Stimulated activated CD4-positive, alpha-beta T cell treated with anti-CD3 and anti-CD28 coated beads, Interleukin-4, amount 100 ng/mL, for 4 hours (primary cell): ENCODE measurements around the gene MAGOHB.
"Not testable (repeated sequence)": the region's sequence is repeated elsewhere in the genome, so short reads cannot be mapped to it uniquely, and the experiment has no call there.

ENCODE experiments used
- DNase-seq, 2 experiments: peaks; one replicate each; pipeline ENCODE4 v3.0.0-alpha.2; 2020

The MAGOHB gene

GRCh38 chr12:10611258-10611657, 2.2 kb downstream of the MAGOHB start:
- DNase-seq, result not testable (repeated sequence)

GRCh38 chr12:10610188-10610587, 3.2 kb downstream of the MAGOHB start:
- DNase-seq, result no peak

DNA sequence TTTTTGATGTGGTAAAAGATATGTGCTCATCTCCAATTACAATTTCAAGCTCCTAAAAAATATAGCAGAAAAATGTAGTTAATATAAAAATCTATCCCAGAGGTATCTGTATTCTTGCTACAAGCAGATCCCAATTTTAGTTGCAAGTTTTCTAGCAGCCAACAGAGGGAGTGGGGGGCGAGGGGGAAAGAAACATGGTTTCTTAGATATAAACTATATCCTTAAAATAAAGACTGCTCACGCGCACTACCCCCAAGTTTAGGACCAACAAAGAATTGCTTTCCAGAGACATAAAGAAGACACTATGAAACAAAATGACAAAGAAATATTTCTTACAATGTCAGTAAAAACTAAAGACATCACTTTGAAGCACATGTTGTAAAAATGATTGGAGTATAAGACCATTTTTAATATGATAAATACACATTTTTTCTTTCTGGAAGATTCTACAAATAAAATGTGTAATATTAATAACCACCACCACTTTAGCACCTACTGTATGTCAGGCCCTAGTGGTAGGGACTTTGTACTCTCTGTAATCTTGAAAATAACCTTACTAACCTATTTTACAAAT, 5.4 kb downstream of the MAGOHB start:
- DNase-seq, result no peak

DNA sequence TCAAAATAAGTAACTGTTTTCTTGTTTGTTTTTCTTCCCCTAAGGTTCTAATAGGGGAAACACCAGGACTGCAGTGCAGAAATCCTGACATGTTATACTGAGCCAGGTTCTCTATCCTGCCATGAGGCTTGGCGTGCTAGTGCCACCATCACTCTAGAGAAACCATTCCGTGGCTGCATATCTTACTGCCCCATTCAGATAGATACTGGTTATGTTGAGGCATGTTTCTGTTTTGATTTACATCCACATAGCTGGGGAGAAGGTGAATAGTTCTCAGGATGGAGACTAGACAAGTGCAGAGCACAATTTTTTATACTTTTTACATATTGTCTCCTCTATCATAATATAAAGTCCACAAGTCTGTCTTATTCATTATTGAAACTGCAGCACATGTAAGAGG, 11.5 kb downstream of the MAGOHB start:
- no peak for DNase-seq

GRCh38 chr12:10600988-10601387, 12.4 kb downstream of the MAGOHB start:
- no peak for DNase-seq

DNA sequence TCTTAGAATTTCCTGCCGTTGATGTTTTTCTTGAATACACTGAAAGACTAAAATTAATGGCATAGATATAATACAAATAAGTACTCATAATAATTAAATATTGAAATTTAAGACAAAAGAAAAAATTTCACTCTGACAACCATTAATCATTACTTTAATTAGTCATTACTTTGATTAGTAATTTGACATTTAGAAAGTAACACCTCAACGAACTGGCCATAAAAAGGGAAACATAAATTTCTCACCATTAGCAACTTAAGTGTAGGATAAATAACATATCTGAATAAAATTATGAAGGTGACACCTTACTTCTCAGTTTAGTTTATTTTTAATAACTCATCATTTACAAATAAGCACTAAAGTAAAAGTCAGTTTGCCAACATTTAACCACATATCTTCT, 17.5 kb downstream of the MAGOHB start:
- no peak for DNase-seq

- DNase-seq, result no peak
Observed at GRCh38 chr12:10590966-10591365, 22.4 kb downstream of the MAGOHB start.

- DNase-seq, result no peak
Observed at GRCh38 chr12:10584415-10584814, 29.0 kb downstream of the MAGOHB start.

GRCh38 chr12:10582704-10583103, 30.7 kb downstream of the MAGOHB start:
- no peak for DNase-seq

DNA sequence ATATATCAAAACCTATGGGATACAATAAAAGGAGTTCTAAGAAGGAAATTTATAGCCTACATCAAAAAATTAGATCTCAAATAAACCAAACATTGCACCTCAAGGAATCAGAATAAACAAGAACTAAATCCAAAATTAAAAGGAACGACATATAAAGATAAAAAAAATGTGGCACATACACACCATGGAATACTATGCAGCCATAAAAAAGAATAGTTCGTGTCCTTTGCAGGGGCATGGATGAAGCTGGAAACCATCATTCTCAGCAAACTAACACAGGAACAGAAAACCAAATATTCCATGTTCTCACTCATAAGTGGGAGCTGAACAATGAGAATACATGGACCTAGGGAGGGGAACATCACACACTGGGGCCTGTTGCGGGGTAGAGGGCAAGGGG, 31.3 kb downstream of the MAGOHB start:
- not testable (repeated sequence) for DNase-seq

GRCh38 chr12:10574307-10574706, 39.1 kb downstream of the MAGOHB start:
- no peak for DNase-seq

GRCh38 chr12:10572021-10572490, 41.4 kb downstream of the MAGOHB start:
- DNase-seq, result not testable (repeated sequence)

- DNase-seq, result no peak
Observed at GRCh38 chr12:10571141-10571540, 42.3 kb downstream of the MAGOHB start.

GRCh38 chr12:10567813-10568212, 45.6 kb downstream of the MAGOHB start:
- DNase-seq, result no peak

GRCh38 chr12:10563966-10564365, 49.4 kb downstream of the MAGOHB start:
- no peak for DNase-seq

- no peak for DNase-seq
Observed at GRCh38 chr12:10563002-10563401, 50.4 kb downstream of the MAGOHB start.

DNA sequence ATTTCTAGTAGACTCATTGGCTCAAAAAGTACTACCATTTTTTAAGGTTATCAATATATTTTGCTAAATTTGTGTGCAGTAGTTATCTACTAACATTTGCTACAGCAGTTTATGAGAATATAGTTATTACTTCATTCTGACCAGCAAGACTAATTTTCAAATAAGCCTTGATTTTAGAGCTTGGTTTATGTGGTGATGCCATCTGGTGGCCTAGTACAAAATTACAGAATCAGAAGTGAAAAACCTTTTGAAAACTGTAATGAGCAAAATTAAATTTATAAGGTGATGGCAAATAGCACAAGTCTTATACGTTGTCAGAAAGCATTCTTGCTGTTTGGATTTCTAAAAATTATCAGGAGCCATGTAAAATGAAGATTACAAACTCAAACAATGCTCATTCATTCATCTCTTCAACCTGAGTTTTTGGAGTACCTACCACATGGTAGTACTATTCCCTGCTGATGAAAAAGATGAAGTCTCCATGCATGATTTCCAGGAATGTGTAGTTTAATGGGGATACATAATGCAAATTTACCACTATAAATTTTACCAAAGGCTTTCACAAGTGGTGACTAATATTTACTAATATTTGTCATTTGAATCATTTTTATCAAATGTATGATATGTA, 51.0 kb downstream of the MAGOHB start:
- no peak for DNase-seq

DNA sequence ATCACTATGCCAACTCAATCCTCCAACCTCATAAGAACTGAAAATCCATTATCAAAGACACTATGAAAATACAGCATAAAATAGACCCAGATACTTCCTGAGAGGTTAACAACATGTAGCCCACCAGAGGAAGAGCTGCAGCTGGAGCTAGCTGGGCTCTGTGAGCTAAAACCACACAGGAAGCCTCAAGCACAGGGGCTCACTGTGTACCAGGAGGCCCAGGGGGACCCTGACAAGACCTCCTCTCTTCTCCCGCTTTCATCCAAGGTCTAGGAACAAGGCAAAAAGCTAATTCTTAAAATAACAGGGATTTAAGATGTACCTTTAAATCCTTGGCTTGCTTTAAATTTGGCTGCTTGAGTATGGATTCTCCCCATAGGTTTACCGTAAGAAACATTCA, 54.2 kb downstream of the MAGOHB start:
- no peak for DNase-seq

GRCh38 chr12:10558789-10559188, 54.6 kb downstream of the MAGOHB start:
- no peak for DNase-seq

DNA sequence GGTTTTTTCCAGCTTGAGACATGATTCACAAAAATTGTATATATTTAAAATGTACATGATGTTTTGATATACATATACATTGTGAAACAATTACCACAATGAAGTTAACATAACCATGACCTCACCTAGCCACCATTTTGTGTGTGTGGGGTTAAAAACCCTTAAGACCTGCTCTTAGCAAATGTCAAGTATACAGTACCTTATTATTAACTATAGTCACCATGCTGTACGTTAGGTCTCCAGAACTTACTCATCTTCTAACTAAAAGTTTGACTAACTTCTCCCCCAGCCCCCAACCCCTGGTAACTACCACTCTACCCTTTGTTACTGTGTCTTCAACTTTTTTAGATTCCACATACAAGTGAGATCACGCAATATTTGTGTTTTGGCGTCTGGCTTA, 55.1 kb downstream of the MAGOHB start:
- no peak for DNase-seq

- DNase-seq, result no peak
Observed at GRCh38 chr12:10557766-10558165, 55.6 kb downstream of the MAGOHB start.

DNA sequence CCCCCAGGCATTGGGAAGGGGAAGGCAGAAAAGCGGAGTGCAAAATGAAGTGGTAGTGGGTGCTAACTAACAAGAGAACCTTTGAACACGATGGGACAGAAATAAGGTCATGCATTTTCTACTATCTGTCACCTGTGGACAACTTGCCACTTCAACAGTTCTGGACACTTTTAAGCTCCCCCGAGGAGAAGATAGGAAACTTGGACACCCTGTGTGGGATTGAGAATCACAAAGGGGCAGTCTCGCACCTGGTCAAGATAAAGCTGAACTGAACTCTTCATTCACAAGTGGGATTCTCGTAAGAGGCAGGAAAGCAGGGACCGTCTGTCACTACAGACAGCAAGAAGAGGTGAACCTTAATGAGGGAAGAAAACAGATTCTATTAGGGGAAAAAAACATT, 56.1 kb downstream of the MAGOHB start:
- no peak for DNase-seq

DNA sequence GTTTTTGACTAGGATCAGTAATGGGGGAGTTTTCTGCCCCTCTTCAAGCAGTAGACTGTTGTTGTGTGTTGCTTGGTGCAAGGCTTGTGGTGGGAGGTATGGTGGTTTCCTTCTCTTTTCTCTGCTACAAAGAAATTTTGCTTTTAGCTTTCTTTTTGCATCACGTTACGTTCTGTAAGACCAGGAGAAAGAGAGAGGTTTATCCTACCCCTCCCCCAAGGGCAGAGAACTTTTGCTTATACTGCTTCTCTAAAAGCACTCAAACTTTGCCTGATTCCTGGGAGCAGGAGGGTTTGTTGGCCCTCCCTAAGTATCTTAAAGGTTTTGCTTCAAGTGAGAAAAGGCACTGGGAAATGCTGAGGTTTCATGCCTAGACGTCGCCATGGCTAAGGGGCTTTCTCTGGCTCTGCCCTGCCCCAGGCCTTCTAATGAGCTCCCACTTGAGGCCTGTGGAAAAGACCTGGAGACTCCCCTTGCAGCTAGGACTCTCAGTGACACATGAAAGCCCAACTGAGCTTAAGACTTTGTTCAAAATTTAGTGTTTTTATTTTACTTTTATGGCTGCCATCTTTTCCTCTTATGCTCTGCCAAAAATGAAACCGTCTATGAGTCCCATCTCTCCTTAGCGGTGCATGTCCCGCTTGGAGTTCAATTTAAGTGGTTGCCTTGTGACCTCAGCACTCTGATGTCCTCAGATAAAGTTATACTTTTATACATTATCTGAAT, 58.5 kb downstream of the MAGOHB start:
- DNase-seq, result no peak

DNA sequence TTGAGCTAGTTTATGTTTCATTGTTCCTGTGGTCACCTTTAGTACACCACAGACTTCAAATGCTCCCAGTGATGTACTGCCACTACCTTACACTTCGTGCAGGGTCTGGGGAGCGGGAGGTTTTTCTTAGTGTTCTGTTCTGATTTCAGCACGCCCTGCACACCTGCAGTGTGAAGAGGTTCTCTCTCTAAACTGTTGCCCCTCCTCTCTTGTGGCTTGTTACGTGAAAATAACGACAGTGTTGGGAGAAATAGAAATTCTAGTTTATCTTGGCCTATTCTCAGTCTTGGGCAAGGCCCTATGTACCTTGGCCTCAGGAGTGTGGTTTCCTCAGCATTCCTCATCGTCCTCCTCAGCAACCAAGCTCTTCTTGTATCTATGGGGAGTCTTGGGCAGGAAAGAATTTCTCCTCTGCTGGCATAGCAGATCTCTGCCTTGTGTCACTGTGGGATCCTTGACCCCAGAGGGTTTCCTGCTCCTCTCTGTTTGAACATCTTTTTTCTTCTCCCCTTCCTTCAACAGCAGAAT, 59.1 kb downstream of the MAGOHB start:
- no peak for DNase-seq
